Glutamatergic neuron (in vitro differentiated cells): ENCODE results near the gene CCDC171. TPM values are rescaled to one million over a fixed set of nuclear protein-coding genes. Genes with fewer than 3 reads are reported as not detected.
A peak's percentile ranks its signal among the peaks of the same experiment; 100 is the strongest.

Experiments
- DNase-seq: peaks from one replicate; pipeline ENCODE4 v3.0.0; 2022
- H3K27ac Mint-ChIP-seq: one replicate; pipeline ENCODE4 v1.8.0; 2020; ENCODE audit warnings: mild to moderate bottlenecking, mixed read lengths, inconsistent platforms; ENCODE audit not compliant: unreplicated experiment
- H3K27me3 Mint-ChIP-seq: one replicate; pipeline ENCODE4 v1.8.0; 2020; ENCODE audit warnings: mild to moderate bottlenecking, moderate library complexity, mixed read lengths, inconsistent platforms; ENCODE audit not compliant: unreplicated experiment
- H3K36me3 Mint-ChIP-seq: one replicate; pipeline ENCODE4 v1.8.0; 2020; ENCODE audit warnings: mild to moderate bottlenecking, mixed read lengths, inconsistent platforms; ENCODE audit not compliant: unreplicated experiment
- H3K4me1 Mint-ChIP-seq: one replicate; pipeline ENCODE4 v1.8.0; 2020; ENCODE audit warnings: mild to moderate bottlenecking, low read depth, mixed read lengths, inconsistent platforms; ENCODE audit not compliant: unreplicated experiment
- H3K4me3 Mint-ChIP-seq: one replicate; pipeline ENCODE4 v1.8.0; 2020; ENCODE audit warnings: mild to moderate bottlenecking, mixed read lengths, inconsistent platforms; ENCODE audit not compliant: unreplicated experiment
- H3K9me3 Mint-ChIP-seq: one replicate; pipeline ENCODE4 v1.8.0; 2020; ENCODE audit warnings: mild to moderate bottlenecking, moderate library complexity, mixed read lengths, inconsistent platforms; ENCODE audit not compliant: unreplicated experiment
- CTCF ChIP-seq: fragments of 200-600 bp; sonication (generic); IDR thresholded peaks from one replicate; pipeline ENCODE4 v1.5.0; 2021; ENCODE audit not compliant: partially characterized antibody, unreplicated experiment
- total RNA-seq: library from RNA; stranded (reverse); fragmentation: NEBNext Ultra II Directional; extraction: Animal tissue kit (Norgen Biotek cat#: 25700); gene quantifications from one replicate; pipeline ENCODE4 v1.2.1, GENCODE V29; 2021; ENCODE audit not compliant: unreplicated experiment

Gene CCDC171
- total RNA-seq, 1 donor from 2014 or later, result 3.2 TPM

GRCh38 chr9:15722888-15723287, 170.0 kb downstream of the CCDC171 start:
- DNase-seq, result no peak

GRCh38 chr9:15724016-15724415, 171.2 kb downstream of the CCDC171 start:
- no peaks in the 10 kb centered on the region for H3K9me3 Mint-ChIP-seq
- H3K27ac Mint-ChIP-seq, result no peak overlapping the region
- peaks cover 4% of the 10 kb centered on the region for H3K4me1 Mint-ChIP-seq
- H3K36me3 Mint-ChIP-seq, result no peaks in the 10 kb centered on the region
- no peak for TF ChIP-seq CTCF
- H3K4me3 Mint-ChIP-seq, result no peak overlapping the region
- no peaks in the 10 kb centered on the region for H3K27me3 Mint-ChIP-seq
- DNase-seq, result no peak

More at GRCh38 chr9:15722888-15723287, 170.0 kb downstream of the CCDC171 start:
- no peak for TF ChIP-seq CTCF
- Mint-ChIP-seq H3K9me3 (no peaks in the 10 kb centered on the region), H3K27ac (peak overlapping the region; percentile 87), H3K4me1 (peaks cover 4% of the 10 kb centered on the region), H3K4me3 (no peak overlapping the region), H3K27me3 (no peaks in the 10 kb centered on the region), H3K36me3 (no peaks in the 10 kb centered on the region)

GRCh38 chr9:15724612-15725011, 171.8 kb downstream of the CCDC171 start:
- no peaks in the 10 kb centered on the region for H3K36me3 Mint-ChIP-seq
- peaks cover 4% of the 10 kb centered on the region for H3K4me1 Mint-ChIP-seq
- no peak for TF ChIP-seq CTCF
- no peaks in the 10 kb centered on the region for H3K9me3 Mint-ChIP-seq
- no peak for DNase-seq
- H3K4me3 Mint-ChIP-seq, result no peak overlapping the region
- no peaks in the 10 kb centered on the region for H3K27me3 Mint-ChIP-seq
- no peak overlapping the region for H3K27ac Mint-ChIP-seq

GRCh38 chr9:15725953-15726352, 173.1 kb downstream of the CCDC171 start:
- no peak for TF ChIP-seq CTCF
- Mint-ChIP-seq H3K4me1 (peaks cover 4% of the 10 kb centered on the region), H3K4me3 (no peak overlapping the region), H3K9me3 (no peaks in the 10 kb centered on the region), H3K27me3 (no peaks in the 10 kb centered on the region), H3K27ac (no peak overlapping the region), H3K36me3 (no peaks in the 10 kb centered on the region)
- DNase-seq, result no peak

- H3K4me1 Mint-ChIP-seq, result no peaks in the 10 kb centered on the region
- H3K27ac Mint-ChIP-seq, result no peak overlapping the region
- no peaks in the 10 kb centered on the region for H3K9me3 Mint-ChIP-seq
- H3K4me3 Mint-ChIP-seq, result no peak overlapping the region
- no peaks in the 10 kb centered on the region for H3K36me3 Mint-ChIP-seq
- no peak for DNase-seq
- TF ChIP-seq CTCF, result no peak
- H3K27me3 Mint-ChIP-seq, result no peaks in the 10 kb centered on the region
Observed at GRCh38 chr9:15729507-15729906, 176.7 kb downstream of the CCDC171 start.
